DMS 273 treated with DMSO at 0.1 percent for 48 hours (cell line): ENCODE data around the gene CLCN6.
"Not testable (repeated sequence)": the region's sequence is repeated elsewhere in the genome, so short reads cannot be mapped to it uniquely, and the experiment has no call there.

Experiments
- DNase-seq: peaks from one replicate; lab custom pipeline; 2025; lab: John Stamatoyannopoulos, UW

CLCN6 gene

GRCh38 chr1:11796036-11796828 is 9.8 kb upstream of the CLCN6 start:
- DNase-seq = no peak

DNA sequence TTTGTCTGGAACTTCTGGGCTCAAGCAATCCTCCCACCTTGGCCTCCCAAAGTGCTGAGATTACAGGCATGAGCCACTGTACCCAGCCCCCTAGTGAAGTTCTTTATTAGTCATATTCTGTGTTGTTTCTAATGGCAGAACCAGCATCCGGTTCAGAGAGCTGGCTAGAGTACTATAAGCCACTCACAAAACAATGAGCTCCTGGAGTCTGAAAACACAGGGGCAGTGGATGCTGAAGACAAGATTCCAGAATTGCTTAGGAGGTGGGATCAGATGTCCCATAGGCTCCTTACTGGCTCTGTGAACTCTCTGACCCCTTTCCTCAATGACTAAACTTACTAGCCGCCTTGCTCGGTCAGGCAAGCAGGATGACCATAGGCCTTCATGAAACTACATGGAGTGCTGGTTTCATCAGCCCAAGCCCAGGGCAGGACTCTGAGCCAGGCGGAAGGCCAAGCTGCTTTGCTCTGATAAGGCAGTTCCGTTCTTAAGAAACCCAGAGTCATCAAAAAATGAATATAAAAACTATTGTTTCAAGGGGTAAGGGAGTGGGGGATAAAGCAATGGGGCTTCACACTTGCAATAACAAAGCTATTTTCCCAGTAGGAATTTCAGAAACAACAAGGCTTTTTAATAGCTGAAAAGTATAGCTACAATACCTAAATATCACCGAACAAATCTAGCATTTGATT is 8.3 kb upstream of the CLCN6 start:
- no peak for DNase-seq

DNA sequence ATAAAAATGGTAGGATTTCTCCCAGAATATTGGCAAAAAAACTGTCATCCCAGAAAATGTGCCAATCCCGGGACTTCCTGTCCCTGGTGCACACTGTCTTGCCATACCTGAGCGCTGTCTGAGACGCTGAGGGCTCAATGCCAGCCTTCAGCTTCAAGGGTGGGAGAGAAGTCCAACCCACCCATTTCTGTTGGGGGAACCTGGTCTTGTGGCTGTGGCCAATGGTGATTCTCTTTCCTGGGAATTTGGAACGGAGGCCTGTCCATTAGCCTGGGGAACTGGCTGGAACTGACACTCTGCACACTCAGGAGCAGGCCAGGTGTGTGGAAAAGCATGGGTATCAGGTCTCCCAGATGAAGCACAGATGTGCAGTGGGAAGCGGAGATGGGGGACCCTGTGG is 6.9 kb upstream of the CLCN6 start:
- DNase-seq = no peak

- DNase-seq = no peak
Observed at GRCh38 chr1:11799896-11800295, 6.1 kb upstream of the CLCN6 start.

- DNase-seq = no peak
Observed at GRCh38 chr1:11800391-11800755, 5.6 kb upstream of the CLCN6 start.

- no peak for DNase-seq
Observed at GRCh38 chr1:11800756-11801433, 5.1 kb upstream of the CLCN6 start.

- DNase-seq = no peak
Observed at GRCh38 chr1:11802616-11802972, 3.4 kb upstream of the CLCN6 start.

- peak; percentile 95 for DNase-seq
Observed at GRCh38 chr1:11802973-11803885, 2.8 kb upstream of the CLCN6 start.

GRCh38 chr1:11803924-11804665 is 1.9 kb upstream of the CLCN6 start:
- not testable (repeated sequence) for DNase-seq

DNA sequence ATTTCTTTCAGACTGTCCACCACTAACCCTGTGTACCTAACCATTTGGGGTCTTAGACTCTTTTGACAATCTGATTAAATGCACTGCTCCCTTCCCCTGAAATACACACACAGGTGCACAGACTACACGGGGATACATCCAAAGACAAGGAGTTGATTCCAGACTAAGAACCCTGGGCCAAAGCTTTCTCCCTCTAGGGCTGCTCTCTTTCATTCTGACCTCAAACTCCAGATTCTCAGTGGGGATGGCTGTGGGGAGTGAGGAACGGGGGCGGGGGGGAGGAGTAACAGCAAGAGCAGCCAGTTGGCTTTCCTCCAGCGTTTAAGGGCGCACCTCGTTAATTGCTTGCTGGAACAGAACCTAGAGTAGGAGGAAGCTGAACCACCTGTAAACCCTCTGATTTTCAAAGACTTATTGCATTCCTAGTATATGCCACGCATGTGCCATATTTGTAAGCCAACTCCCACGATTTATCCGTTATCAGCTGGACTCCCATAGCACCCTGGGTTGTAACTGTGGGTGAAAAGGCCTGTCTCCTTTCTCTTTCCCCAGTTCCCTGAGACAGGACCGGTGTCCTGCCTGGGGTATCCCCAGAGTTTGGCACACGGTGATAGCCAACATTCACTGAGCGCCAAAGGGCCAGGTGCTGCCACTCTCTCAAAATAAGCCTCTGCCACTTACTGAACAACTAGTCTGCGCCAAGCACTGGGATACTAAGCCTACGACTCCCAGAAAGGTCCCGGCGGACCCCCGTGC is 1.1 kb upstream of the CLCN6 start:
- DNase-seq = peak; percentile 7

DNA sequence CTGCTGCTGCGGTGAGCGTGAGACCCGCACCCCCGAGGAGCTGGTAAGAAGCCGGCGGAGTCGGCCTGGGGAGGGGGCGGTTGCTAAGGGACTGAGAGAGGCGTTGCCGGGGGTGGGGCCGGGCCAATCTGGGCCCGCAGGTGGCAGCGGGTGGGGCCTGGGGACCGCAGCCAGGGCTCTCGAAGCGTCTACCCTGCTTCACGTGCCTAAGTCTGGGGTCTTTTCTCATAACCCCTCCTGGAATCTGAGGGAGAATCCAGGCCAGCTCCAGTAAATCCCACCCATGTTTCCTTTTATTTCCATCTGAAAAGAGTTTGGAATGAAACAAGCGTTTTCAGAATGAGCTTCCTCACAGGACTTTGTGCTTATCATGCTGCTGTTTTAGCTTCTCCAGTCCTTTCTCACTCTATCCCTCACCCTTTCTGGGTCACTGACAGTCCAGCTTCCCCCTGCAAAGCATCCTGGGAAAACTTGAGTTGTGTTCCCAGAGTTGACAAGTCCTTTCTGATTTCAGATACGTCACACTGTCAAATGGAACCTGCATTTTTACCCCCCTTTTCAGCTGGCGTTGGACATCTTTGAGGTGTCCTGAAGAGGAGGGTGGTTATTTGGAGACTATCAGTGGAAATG is 431 bp downstream of the CLCN6 start:
- no peak for DNase-seq

DNA sequence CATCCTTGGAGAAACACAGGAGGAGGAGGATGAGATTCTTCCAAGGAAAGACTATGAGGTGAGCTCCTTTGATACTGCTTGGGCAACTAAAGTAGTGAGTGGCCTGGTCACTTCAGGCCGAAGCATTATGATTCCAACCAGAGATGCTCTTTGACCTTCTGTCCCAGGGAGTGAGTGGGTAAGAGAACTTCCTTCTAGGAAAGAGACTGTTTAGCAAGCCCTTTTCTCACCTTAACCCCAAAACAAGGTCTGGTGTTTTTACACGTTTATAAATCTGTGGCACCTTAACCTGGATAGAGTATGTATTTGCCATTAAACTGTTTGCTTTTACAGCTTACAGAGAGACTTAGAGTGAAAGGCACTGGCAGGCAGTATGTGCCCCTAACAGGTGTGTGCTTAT is 1.1 kb downstream of the CLCN6 start:
- DNase-seq = no peak

GRCh38 chr1:11813021-11813420 is 7.0 kb downstream of the CLCN6 start:
- DNase-seq = no peak

GRCh38 chr1:11817192-11817591 is 11.2 kb downstream of the CLCN6 start:
- no peak for DNase-seq

GRCh38 chr1:11822091-11822490 is 16.1 kb downstream of the CLCN6 start:
- no peak for DNase-seq

GRCh38 chr1:11823366-11824137 is 17.6 kb downstream of the CLCN6 start:
- no peak for DNase-seq

- DNase-seq = no peak
Observed at GRCh38 chr1:11825131-11825530, 19.1 kb downstream of the CLCN6 start.

DNA sequence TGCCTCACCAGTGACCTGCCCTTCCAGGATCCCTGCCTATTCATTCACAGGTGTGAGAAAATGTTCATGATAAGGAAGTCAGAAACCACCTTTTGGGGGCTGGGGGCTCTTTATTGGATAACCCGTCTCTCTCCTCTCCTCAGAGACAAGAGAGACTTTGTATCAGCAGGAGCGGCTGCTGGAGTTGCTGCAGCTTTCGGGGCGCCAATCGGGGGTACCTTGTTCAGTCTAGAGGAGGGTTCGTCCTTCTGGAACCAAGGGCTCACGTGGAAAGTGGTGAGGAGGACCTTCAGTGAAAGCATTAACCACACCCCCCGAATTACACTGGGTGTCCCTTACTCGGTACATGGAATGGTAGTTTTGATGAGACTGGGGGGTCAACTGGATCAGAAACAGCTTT is 21.0 kb downstream of the CLCN6 start:
- DNase-seq = no peak

DNA sequence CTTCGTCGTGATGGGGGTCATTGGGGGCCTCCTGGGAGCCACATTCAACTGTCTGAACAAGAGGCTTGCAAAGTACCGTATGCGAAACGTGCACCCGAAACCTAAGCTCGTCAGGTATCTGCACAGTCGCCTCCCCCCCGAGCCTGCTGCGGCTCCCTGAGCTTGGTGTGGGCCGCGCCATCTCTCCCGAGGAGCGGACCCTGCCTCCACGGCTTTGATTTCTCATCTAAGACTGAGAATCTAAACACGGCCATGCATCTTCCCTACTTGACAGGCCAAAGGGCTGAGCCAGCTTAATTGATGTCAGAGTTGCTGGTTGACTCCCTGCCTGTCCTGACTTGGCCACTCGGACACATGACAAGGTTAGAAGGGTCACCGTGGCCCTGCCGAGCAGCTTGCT is 22.5 kb downstream of the CLCN6 start:
- no peak for DNase-seq
